IMR-90 (cell line): ENCODE results near the gene KLHL29. TPM values are rescaled to one million over a fixed set of nuclear protein-coding genes. Genes with fewer than 3 reads are reported as not detected.

Experiments used
- ATAC-seq: fragments of 200-7000 bp; cut with Tn5 transposase; 2 replicates; pipeline ENCODE4 v1.9.1; 2020; ENCODE audit warnings: low read depth, mild to moderate bottlenecking, moderate library complexity
- BruUV-seq: library from RNA; stranded (reverse); fragments of 400-500 nt; replicated peaks from 2 replicates; lab custom pipeline; 2021; lab: Mats Ljungman, UMichigan
- CTCF ChIA-PET: fragments of 300-600 bp; formaldehyde crosslinking; extraction: SDS; loops from one replicate; lab custom pipeline; 2021; ENCODE audit warnings: antibody characterized with exemption; lab: Yijun Ruan, JAX
- POLR2A ChIA-PET: fragments of 300-600 bp; sonication (Branson Sonifier 250); formaldehyde crosslinking; loops from one replicate; lab custom pipeline; 2022; ENCODE audit warnings: antibody characterized with exemption; ENCODE audit not compliant: unreplicated experiment; lab: Charles Lee
- DNase-seq: peaks from one replicate; pipeline ENCODE4 v3.0.0; 2013
- H2AFZ ChIP-seq: replicated peaks from 2 replicates; pipeline ENCODE3; 2013; ENCODE audit warnings: low read length, mild to moderate bottlenecking; ENCODE audit not compliant: poor library complexity
- H2AK5ac ChIP-seq: 2 replicates; pipeline ENCODE4 v1.6.1; 2013; ENCODE audit warnings: low read depth, low read length, inconsistent platforms
- H2AK9ac ChIP-seq: replicated peaks from 2 replicates; pipeline ENCODE3; 2013; ENCODE audit warnings: mild to moderate bottlenecking, low read depth, low read length, moderate library complexity; ENCODE audit not compliant: poor library complexity
- H2BK120ac ChIP-seq: 2 replicates; pipeline ENCODE4 v1.6.1; 2013; ENCODE audit warnings: low read depth, low read length, inconsistent platforms
- H2BK15ac ChIP-seq: 3 replicates; pipeline ENCODE4 v1.6.1; 2013; ENCODE audit warnings: low read depth, low read length, inconsistent platforms
- H2BK20ac ChIP-seq: 2 replicates; pipeline ENCODE4 v1.6.1; 2013; ENCODE audit warnings: low read depth, mild to moderate bottlenecking, inconsistent platforms, low read length, moderate library complexity
- H2BK5ac ChIP-seq: 2 replicates; pipeline ENCODE4 v1.6.1; 2013; ENCODE audit warnings: mild to moderate bottlenecking, low read depth, low read length, inconsistent platforms; ENCODE audit not compliant: poor library complexity, severe bottlenecking
- H3K14ac ChIP-seq: replicated peaks from 2 replicates; pipeline ENCODE4 v1.6.1; 2013; ENCODE audit warnings: low read depth, low read length, inconsistent platforms
- H3K18ac ChIP-seq: 2 replicates; pipeline ENCODE4 v1.6.1; 2013; ENCODE audit warnings: low read depth, low read length, control low read depth
- H3K23ac ChIP-seq: 2 replicates; pipeline ENCODE4 v1.6.1; 2013; ENCODE audit warnings: low read depth, low read length, inconsistent platforms
- H3K27ac ChIP-seq: 2 replicates; pipeline ENCODE4 v1.5.1; 2013; ENCODE audit warnings: mild to moderate bottlenecking, control low read depth, low read length; ENCODE audit not compliant: insufficient read depth
- H3K27me3 ChIP-seq: 2 replicates; pipeline ENCODE4 v1.6.1; 2013; ENCODE audit warnings: low read length; ENCODE audit not compliant: control insufficient read depth, insufficient read depth
- H3K36me3 ChIP-seq: 2 replicates; pipeline ENCODE4 v1.6.1; 2013; ENCODE audit warnings: low read length, mixed read lengths; ENCODE audit not compliant: control insufficient read depth, insufficient read depth
- H3K4ac ChIP-seq: 2 replicates; pipeline ENCODE4 v1.6.1; 2013; ENCODE audit warnings: low read depth, low read length, inconsistent platforms
- H3K4me1 ChIP-seq: 2 replicates; pipeline ENCODE4 v1.6.1; 2013; ENCODE audit warnings: low read length, mixed read lengths; ENCODE audit not compliant: control insufficient read depth, insufficient read depth
- H3K4me2 ChIP-seq: 2 replicates; pipeline ENCODE4 v1.6.1; 2013; ENCODE audit warnings: low read depth, mild to moderate bottlenecking, control low read depth, low read length, moderate library complexity
- H3K4me3 ChIP-seq: 2 replicates; pipeline ENCODE4 v1.5.1; 2013; ENCODE audit warnings: low read depth, mild to moderate bottlenecking, control low read depth, low read length, moderate library complexity; ENCODE audit not compliant: insufficient read depth
- H3K56ac ChIP-seq: 2 replicates; pipeline ENCODE4 v1.6.1; 2013; ENCODE audit warnings: low read length, inconsistent platforms; ENCODE audit not compliant: insufficient read depth; ENCODE audit errors: extremely low read depth
- H3K79me1 ChIP-seq, 2 experiments: 2 replicates each; pipeline ENCODE4 v1.6.1; 2013; ENCODE audit warnings: low read length in 2 of 2, inconsistent platforms in 1 of 2, low read depth in 1 of 2
- H3K9ac ChIP-seq: 2 replicates; pipeline ENCODE4 v1.6.1; 2013; ENCODE audit warnings: low read depth, low read length, control low read depth
- H3K9me1 ChIP-seq: 2 replicates; pipeline ENCODE4 v1.6.1; 2013; ENCODE audit warnings: low read length, inconsistent platforms; ENCODE audit not compliant: insufficient read depth
- H3K9me3 ChIP-seq: 2 replicates; pipeline ENCODE4 v1.6.1; 2013; ENCODE audit warnings: low read length; ENCODE audit not compliant: control insufficient read depth, insufficient read depth
- H4K20me1 ChIP-seq: 2 replicates; pipeline ENCODE4 v1.6.1; 2013; ENCODE audit warnings: low read length, inconsistent platforms; ENCODE audit not compliant: insufficient read depth
- H4K5ac ChIP-seq: 2 replicates; pipeline ENCODE4 v1.6.1; 2013; ENCODE audit warnings: mild to moderate bottlenecking, low read depth, low read length, control low read depth
- H4K8ac ChIP-seq, 2 experiments: 2 replicates each; pipeline ENCODE4 v1.6.1; 2013; ENCODE audit warnings: low read depth in 2 of 2, low read length in 2 of 2, control low read depth in 1 of 2, inconsistent platforms in 1 of 2
- H4K91ac ChIP-seq: 2 replicates; pipeline ENCODE4 v1.6.1; 2013; ENCODE audit warnings: low read depth, low read length, inconsistent platforms; ENCODE audit not compliant: insufficient read depth
- BHLHE40 ChIP-seq: fragments of 150-350 bp; IDR thresholded peaks from 2 replicates; pipeline ENCODE4 v1.6.1; 2016; ENCODE audit warnings: mild to moderate bottlenecking, low read depth, low read length
- CEBPB ChIP-seq: IDR thresholded peaks from 2 replicates; pipeline ENCODE4 v1.6.1; 2012; ENCODE audit warnings: low read depth, low read length, improper control_type of control experiment
- CTCF ChIP-seq: conservative IDR thresholded peaks from 2 replicates; pipeline ENCODE4 v1.5.1; 2012; ENCODE audit warnings: mild to moderate bottlenecking, low read depth, low read length, improper control_type of control experiment
- FOS ChIP-seq: fragments of 150-350 bp; IDR thresholded peaks from 2 replicates; pipeline ENCODE4 v1.6.1; 2016; ENCODE audit warnings: low read depth, low read length
- MXI1 ChIP-seq: IDR thresholded peaks from 2 replicates; pipeline ENCODE4 v1.6.1; 2012; ENCODE audit warnings: low read depth, mild to moderate bottlenecking, low read length, moderate library complexity, borderline replicate concordance
- SMC3 ChIP-seq: fragments of 150-350 bp; IDR thresholded peaks from 2 replicates; pipeline ENCODE4 v1.6.1; 2016; ENCODE audit warnings: low read depth, mild to moderate bottlenecking, antibody characterized with exemption, low read length, moderate library complexity
- WGBS, 2 experiments: methylation state at CpG; one replicate each; pipeline versions ENCODE4 v1.1.5 to v1.1.7; 2013; ENCODE audit warnings: missing lambda C conversion rate in 2 of 2; ENCODE audit not compliant: insufficient read length in 1 of 2; ENCODE audit errors: extremely low coverage in 2 of 2; 5-methylcytosine and 5-hydroxymethylcytosine counted together
- dilution Hi-C: fragments of 300-500 bp; cut with HindIII; formaldehyde crosslinking; loops from one replicate; pipeline ENCODE4 v1.14.3; 2018; ENCODE audit warnings: low sequenced_read_pairs; ENCODE audit not compliant: unreplicated experiment
- in situ Hi-C: fragments of 300-500 bp; cut with MboI; formaldehyde crosslinking; loops from 3 replicates; pipeline ENCODE4 v1.14.3; 2019; ENCODE audit warnings: low sequenced_read_pairs, inconsistent platforms, mixed read lengths
- intact Hi-C: fragments of 100-400 bp; cut with micrococcal nuclease; formaldehyde crosslinking; loops from 2 replicates; pipeline ENCODE4 v1.10.0; 2022
- polyA plus RNA-seq, 3 experiments: library from polyadenylated mRNA; depleted of rRNA; stranded (reverse); fragments of >200 nt; gene quantifications; 2 replicates each; pipeline ENCODE4 v1.2.3, GENCODE V29; 2012; ENCODE audit warnings: low replicate concordance in 1 of 3
- total RNA-seq: library from RNA; depleted of rRNA; stranded (reverse); fragments of >200 nt; gene quantifications from 2 replicates; pipeline ENCODE4 v1.2.3, GENCODE V29; 2012
- TF ChIP-seq, protein P1 (sequence below): fragments of 150-350 bp; IDR thresholded peaks from 2 replicates; pipeline ENCODE4 v1.6.1; 2017; ENCODE audit warnings: mild to moderate bottlenecking, antibody characterized with exemption, low read length, low read depth

The KLHL29 gene
- total and polyA plus RNA-seq, 2 of the 4 experiments (the other 2 are of a cell fraction), result 2.0 to 8.0 TPM

GRCh38 chr2:23485841-23486683, 101.1 kb downstream of the KLHL29 start:
- Histone ChIP-seq H3K23ac (no peak overlapping the region), H3K27ac (no peak overlapping the region), H3K9me3 (no peaks in the 10 kb centered on the region), H3K9ac (no peak overlapping the region), H3K14ac (no peak overlapping the region), H3K56ac (no peak overlapping the region), H3K9me1 (no peaks in the 10 kb centered on the region; the same call in none of the 2 replicates), H3K4ac (no peak overlapping the region), H3K27me3 (no peaks in the 10 kb centered on the region), H4K20me1 (peaks cover 22% of the 10 kb centered on the region), H3K4me2 (no peak overlapping the region), H4K8ac (no peak overlapping the region), H2BK15ac (no peak overlapping the region), H2BK5ac (no peak overlapping the region), H4K5ac (no peak overlapping the region), H4K91ac (no peak overlapping the region), H3K4me3 (no peak overlapping the region), H2BK120ac (no peak overlapping the region), H3K79me1 (peaks cover 0 to 3% of the 10 kb centered on the region in 2 experiments; a peak in 1 of 4 replicates), H2AK5ac (no peak overlapping the region), H2AFZ (no peak overlapping the region), H3K18ac (no peak overlapping the region), H2BK20ac (no peak overlapping the region), H3K36me3 (peaks cover 3% of the 10 kb centered on the region; the same call in 1 of the 2 replicates), H2AK9ac (no peak overlapping the region), H3K4me1 (peaks cover 7% of the 10 kb centered on the region)
- dilution Hi-C loops (no loop called here), intact Hi-C loops (loop anchor here (10.0 kb wide), 1 partner anchor 269 kb away; no protein-coding TSS in a partner anchor), in situ Hi-C loops (no loop called here)
- POLR2A ChIA-PET, result no interaction called here
- 90% methylated on average over 2 of the region's 10 CpGs; no CpG with 5 or more reads in 1 of the 2 experiments for WGBS, 2 experiments
- TF ChIP-seq CTCF (no peak), SMC3 (no peak), CEBPB (no peak), BHLHE40 (no peak), MXI1 (no peak), FOS (no peak)
- TF ChIP-seq, protein P1, sequence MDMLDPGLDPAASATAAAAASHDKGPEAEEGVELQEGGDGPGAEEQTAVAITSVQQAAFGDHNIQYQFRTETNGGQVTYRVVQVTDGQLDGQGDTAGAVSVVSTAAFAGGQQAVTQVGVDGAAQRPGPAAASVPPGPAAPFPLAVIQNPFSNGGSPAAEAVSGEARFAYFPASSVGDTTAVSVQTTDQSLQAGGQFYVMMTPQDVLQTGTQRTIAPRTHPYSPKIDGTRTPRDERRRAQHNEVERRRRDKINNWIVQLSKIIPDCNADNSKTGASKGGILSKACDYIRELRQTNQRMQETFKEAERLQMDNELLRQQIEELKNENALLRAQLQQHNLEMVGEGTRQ, result no peak
- no peak for ATAC-seq
- no TSS peak for BruUV-seq
- DNase-seq, result no peak
- CTCF ChIA-PET, result interaction anchor here (0.6 to 0.8 kb wide), 2 partner anchors 60 to 100 kb away, joined by 3 to 5 read pairs; no protein-coding TSS in a partner anchor
